ENCODE results near the gene LYSMD4.
"Not testable (repeated sequence)": the region's sequence is repeated elsewhere in the genome, so short reads cannot be mapped to it uniquely, and the experiment has no call there.

The LYSMD4 gene

GRCh38 chr15:99733268-99734039 is at the start of gene LYSMD4:
Gene LYSMD4, minus strand, starts transcription at chr15:99733437. Its CDS starts 1,438 bp downstream, at chr15:99731999.
- DNase-seq (ENCODE audit: low spot score), result peak; percentile 99

GRCh38 chr15:99782029-99782428 is 48.8 kb upstream of the LYSMD4 start:
- not testable (repeated sequence) for DNase-seq (ENCODE audit: low spot score)

- no peak for DNase-seq (ENCODE audit: low spot score)
Measured at GRCh38 chr15:99777144-99777543, 43.9 kb upstream of the LYSMD4 start.

- no peak for DNase-seq (ENCODE audit: low spot score)
Measured at GRCh38 chr15:99764522-99764921, 31.3 kb upstream of the LYSMD4 start.

- no peak for DNase-seq (ENCODE audit: low spot score)
Measured at GRCh38 chr15:99763827-99764226, 30.6 kb upstream of the LYSMD4 start.

- DNase-seq (ENCODE audit: low spot score), result no peak
Measured at GRCh38 chr15:99762288-99762687, 29.1 kb upstream of the LYSMD4 start.

- DNase-seq (ENCODE audit: low spot score), result no peak
Measured at GRCh38 chr15:99755692-99756409, 22.6 kb upstream of the LYSMD4 start.

GRCh38 chr15:99753066-99753465 is 19.8 kb upstream of the LYSMD4 start:
- no peak for DNase-seq (ENCODE audit: low spot score)

- no peak for DNase-seq (ENCODE audit: low spot score)
Measured at GRCh38 chr15:99752556-99752955, 19.3 kb upstream of the LYSMD4 start.

GRCh38 chr15:99750326-99750725 is 17.1 kb upstream of the LYSMD4 start:
- DNase-seq (ENCODE audit: low spot score), result not testable (repeated sequence)

GRCh38 chr15:99749386-99749785 is 16.1 kb upstream of the LYSMD4 start:
- DNase-seq (ENCODE audit: low spot score), result no peak

- DNase-seq (ENCODE audit: low spot score), result no peak
Measured at GRCh38 chr15:99745370-99746086, 12.3 kb upstream of the LYSMD4 start.

GRCh38 chr15:99744142-99744541 is 10.9 kb upstream of the LYSMD4 start:
- peak; percentile 18 for DNase-seq (ENCODE audit: low spot score)

- peak; percentile 17 for DNase-seq (ENCODE audit: low spot score)
Measured at GRCh38 chr15:99741835-99742234, 8.6 kb upstream of the LYSMD4 start.

GRCh38 chr15:99738021-99738847 is 5.0 kb upstream of the LYSMD4 start:
- DNase-seq (ENCODE audit: low spot score), result peak; percentile 50

- DNase-seq (ENCODE audit: low spot score), result no peak
Measured at GRCh38 chr15:99736702-99737101, 3.5 kb upstream of the LYSMD4 start.

GRCh38 chr15:99735868-99736267 is 2.6 kb upstream of the LYSMD4 start:
- DNase-seq (ENCODE audit: low spot score), result peak; percentile 33

- peak; percentile 20 for DNase-seq (ENCODE audit: low spot score)
Measured at GRCh38 chr15:99734575-99734974, 1.3 kb upstream of the LYSMD4 start.

GRCh38 chr15:99734040-99734291 is 729 bp upstream of the LYSMD4 start:
- not testable (repeated sequence) for DNase-seq (ENCODE audit: low spot score)

- no peak for DNase-seq (ENCODE audit: low spot score)
Measured at GRCh38 chr15:99732751-99733267, 428 bp downstream of the LYSMD4 start.

- DNase-seq (ENCODE audit: low spot score), result peak; percentile 58
Measured at GRCh38 chr15:99732124-99732750, 1.0 kb downstream of the LYSMD4 start.

Data from left forelimb (tissue), 1 donor.